Umbilical cord (tissue), 2 donors: ENCODE results near the gene SPDYE6. TPM values are rescaled to one million over a fixed set of nuclear protein-coding genes. Genes with fewer than 3 reads are reported as not detected.
"Not testable (repeated sequence)": the region's sequence is repeated elsewhere in the genome, so short reads cannot be mapped to it uniquely, and the experiment has no call there.

Experiments
- DNase-seq: peaks from one replicate; pipeline ENCODE4 v3.0.0-alpha.2; 2015; ENCODE audit warnings: low spot score
- total RNA-seq: library from RNA; depleted of rRNA; stranded (reverse); fragments of >200 nt; gene quantifications from one replicate; pipeline ENCODE4 v1.2.3, GENCODE V29; 2014; ENCODE audit warnings: low replicate concordance; ENCODE audit not compliant: insufficient read depth

Gene SPDYE6
- total RNA-seq, 1 donor from 2014 or later, result not detected

DNA sequence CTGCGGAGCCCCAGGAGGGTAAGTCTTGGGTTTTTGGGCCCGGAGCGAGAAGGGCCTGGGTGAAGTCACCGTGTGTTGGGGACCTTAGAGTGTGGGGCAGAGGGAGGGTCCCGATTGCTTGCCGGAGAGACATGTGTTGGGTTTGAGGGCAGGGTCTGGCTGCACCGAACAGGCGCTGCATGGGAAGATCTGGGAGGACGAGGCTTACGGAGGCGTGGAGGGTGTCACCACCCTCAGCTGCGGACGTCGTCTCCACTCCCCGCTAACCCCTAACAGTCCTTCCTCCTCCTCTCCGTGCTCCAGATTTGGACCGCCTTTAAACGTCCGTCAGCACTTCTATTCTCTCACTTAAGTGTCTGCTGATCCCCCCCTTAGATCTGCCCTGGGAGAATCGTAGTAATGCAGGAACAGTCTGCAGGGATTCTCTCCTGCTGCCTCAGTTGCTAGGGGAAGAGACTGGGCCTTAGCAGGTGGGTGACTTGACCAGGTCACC lies 8.2 kb upstream of the SPDYE6 start:
- DNase-seq, result not testable (repeated sequence)

DNA sequence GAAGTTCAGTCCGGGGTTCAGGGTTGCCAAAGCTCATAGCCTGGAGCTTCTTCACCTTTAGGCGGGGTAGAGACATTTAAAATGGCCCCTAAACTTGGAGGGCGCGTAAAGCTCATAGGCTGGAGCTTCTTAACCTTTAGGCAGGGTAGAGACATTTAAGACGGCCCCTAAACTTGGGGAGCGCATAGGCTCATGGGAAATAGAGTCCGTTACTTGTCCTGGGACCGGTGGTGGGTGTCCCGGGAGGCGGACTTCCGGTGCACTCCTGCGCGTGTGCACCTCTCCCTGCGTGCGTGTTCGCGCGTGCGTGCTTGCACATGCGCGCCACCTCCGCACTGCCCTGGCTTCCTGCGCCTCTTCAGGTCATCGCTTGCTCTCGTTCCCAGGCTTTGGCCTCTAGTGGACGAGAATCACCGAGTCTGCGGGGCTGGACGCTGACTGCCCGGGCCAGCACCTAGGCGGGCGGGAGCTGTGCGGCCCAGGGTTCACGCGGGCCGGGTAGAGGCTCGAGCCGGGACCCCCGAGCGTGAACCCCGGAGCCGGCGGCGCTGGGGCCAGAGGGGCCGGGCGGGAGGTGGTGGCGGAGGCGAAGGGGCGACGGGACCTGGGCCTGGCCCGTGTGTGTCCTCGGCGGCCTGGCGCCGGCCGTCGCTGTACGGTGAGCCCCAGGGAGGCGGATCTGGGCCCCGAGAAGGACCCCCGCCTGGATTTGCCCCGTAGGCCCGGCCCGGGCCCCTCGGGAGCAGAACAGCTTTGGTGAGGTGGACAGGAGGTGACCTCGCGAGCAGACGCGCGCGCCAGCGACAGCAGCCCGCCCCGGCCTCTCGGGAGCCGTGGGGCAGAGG lies 7.5 kb upstream of the SPDYE6 start:
- DNase-seq, result peak; percentile 100

DNA sequence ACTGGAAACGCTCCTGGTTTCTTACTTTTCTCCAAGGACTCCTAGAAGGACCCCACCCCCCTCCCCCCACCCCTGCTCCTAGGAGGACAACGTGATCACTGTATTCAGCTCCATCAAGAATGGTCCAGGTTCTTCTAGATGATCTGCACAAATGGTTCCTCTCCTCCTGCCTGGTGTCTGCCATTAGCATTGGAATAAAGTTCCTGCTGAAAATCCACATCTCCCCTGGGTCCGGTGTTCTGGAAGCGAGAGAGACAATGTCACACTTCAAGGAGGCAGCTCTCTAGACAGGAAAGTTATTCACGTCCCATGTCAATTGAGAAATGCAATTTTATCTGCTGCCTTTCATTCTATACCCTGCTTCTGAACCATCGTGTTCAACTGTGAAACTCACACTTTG lies 9.3 kb downstream of the SPDYE6 start:
- DNase-seq, result not testable (repeated sequence)

DNA sequence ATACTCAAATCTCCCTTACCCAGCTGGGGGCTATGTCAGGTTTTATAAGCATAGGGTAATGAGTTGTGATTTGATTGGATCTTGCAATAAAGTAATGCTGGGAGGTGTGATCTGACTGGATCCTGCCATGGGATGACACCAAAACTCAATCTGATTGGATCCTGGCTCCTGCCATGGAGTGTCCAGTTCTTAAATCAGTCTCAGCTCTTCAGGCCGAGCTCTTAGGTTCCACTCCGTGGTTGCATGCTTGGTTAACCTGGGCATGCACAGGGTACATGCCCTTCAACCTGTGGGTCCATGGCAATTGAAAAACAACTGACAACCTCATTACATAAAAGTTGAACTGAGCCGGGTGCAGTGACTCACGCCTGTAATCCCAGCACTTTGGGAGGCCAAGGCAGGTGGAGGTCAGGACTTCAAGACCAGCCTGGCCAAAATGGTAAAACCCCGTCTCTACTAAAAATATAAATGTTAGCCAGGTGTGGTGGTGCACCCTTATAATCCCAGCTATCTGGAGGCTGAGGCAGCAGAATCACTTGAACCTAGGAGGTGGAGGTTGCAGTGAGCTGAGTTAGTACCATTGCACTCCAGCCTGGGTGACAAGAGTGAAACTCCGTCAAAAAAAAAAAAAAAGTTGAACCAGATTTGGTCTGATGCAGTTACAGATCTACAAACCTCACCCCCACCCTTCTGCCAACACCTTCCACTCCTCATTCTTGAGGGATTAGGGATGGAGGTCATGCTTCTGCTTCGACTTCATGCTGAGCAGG lies 15.5 kb downstream of the SPDYE6 start:
- not testable (repeated sequence) for DNase-seq

DNA sequence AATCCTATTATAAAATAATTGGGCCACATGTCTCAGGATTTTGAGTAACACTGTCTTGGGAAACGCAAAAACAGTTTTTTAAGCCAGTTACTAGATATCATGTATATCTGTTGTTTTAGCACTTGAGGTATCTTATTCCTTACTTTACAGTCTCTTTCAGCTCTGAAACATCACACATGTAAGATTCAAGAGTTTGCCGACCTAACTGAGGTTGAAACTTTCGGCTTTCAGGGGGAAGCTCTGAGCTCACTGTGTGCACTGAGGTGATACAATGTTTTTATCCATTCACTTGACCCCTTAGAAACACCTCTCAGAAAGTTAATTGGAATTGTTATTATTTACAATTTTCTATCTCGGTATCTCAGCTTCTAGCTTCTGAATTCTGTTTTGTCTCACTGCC lies 18.8 kb downstream of the SPDYE6 start:
- DNase-seq, result not testable (repeated sequence)

DNA sequence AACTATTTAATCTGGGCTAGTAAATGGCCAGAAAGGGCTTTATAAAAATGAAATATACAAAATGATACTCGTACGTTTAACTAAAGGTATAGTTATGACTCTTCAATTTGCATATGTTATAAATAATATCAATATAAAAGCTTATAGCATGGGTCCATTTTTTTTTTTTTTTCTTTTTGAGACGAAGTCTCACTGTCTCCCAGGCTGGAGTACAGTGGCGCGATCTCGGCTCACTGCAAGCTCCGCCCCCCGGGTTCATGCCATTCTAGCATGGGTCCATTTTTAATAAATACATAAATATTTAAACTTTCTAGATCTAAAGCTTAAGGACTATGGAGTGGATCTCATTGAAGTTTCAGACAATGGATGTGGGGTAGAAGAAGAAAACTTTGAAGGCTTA lies 19.2 kb downstream of the SPDYE6 start:
- DNase-seq, result not testable (repeated sequence)

DNA sequence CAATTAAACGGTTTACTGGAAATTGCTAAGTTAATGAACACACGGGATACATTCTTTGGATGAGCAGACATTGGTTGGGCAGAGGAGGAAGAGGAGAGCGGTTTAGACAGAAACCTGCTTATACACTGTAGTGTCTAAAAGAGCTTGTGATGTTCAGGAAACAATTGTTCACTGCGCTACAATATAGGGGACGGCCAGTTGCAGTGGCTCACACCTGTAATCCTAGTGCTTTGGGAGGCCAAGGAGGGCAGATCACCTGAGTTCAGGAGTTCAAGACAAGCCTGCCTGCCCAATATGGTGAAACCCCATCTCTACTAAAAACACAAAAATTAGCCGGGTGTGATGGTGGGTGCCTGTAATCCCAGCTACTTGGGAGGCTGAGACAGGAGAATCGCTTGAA lies 20.7 kb downstream of the SPDYE6 start:
- not testable (repeated sequence) for DNase-seq

DNA sequence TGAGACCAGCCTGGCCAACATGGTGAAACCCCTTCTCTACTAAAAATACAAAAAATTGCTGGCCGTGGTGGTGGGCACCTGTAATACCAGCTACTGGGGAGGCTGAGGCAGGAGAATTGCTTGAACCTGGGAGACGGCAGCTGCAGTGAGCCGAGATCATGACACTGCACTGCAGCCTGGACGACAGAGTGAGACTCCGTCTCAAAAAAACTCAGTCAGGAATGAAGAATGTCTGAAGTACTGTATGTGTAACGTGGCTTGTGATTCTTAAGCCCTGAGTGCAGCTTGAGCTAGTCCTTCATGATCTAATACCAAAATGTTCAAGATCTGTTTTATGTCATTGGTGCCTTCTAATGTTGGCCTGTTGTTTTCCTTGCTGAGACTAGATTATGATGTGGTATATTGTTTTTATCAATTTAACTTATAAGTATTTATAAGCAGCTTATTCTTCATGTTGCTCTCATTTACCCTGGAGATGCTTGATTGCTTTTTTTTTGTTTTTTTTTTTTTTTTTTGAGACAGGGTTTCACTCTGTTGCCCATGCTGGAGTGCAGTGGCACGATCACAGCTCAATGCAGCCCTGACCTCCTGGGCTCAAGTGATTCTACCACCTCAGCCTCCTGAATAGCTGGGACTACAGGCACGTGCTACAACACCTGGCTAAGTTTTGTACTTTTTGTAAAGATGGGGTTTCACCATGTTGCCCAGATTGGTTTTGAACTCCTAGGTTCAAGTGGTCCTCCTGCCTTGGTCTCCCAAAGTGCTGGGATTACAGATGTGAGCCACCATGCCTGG lies 25.4 kb downstream of the SPDYE6 start:
- peak; percentile 26 for DNase-seq

DNA sequence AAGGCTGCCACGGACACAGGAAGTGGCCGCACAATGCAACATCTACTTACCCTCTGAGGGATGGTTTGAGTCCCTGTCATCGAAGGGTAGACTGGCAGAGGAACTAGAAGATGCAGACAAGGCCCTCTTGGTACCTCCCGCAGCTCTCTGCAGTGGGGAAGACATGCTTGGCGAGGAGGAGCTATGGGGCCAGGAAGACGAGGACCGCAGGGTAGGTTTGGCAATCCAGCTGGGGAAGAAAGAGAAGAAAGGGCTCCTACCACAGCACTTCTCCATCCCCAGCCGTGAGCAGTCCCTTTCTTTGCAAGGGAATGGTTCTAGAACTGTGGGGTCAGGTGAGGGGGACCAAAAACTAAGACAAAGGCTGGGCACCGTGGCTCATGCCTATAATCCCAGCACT lies 26.9 kb downstream of the SPDYE6 start:
- not testable (repeated sequence) for DNase-seq

DNA sequence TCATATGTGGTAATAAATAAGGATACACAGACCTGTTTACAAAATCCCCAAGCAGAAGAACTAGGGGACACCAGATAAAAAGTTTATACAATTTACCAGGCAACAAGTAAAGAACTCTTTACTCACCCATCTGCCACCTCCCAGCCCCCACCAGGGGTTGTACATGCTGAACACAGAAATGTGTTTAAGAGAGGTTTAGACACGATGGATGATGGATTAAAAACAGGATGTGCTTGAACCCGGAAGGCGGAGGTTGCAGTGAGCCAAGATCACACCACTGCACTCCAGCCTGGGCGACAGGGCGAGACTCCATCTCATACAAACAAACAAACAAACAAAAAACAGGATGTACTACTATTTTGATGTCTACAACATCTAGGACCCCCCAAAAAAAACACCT lies 27.4 kb downstream of the SPDYE6 start:
- DNase-seq, result not testable (repeated sequence)

DNA sequence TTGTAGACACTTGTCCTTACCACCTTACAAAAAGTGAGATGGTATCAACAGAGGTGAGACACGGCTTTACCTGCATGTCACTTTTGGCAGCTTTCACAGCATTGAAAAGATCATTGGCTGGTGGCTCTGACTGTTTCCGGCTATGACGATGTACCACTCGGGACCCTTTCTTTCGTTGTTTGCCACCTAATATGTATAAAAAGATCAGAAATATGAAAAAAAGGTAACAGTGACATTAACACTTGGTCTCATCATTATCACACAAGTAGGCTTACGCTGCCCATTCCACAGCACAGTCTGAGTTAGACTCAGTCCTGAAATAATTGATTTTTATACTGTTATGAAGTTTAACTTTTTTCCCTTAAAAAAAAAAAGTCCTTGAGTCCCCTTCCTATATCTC lies 29.1 kb downstream of the SPDYE6 start:
- DNase-seq, result not testable (repeated sequence)

DNA sequence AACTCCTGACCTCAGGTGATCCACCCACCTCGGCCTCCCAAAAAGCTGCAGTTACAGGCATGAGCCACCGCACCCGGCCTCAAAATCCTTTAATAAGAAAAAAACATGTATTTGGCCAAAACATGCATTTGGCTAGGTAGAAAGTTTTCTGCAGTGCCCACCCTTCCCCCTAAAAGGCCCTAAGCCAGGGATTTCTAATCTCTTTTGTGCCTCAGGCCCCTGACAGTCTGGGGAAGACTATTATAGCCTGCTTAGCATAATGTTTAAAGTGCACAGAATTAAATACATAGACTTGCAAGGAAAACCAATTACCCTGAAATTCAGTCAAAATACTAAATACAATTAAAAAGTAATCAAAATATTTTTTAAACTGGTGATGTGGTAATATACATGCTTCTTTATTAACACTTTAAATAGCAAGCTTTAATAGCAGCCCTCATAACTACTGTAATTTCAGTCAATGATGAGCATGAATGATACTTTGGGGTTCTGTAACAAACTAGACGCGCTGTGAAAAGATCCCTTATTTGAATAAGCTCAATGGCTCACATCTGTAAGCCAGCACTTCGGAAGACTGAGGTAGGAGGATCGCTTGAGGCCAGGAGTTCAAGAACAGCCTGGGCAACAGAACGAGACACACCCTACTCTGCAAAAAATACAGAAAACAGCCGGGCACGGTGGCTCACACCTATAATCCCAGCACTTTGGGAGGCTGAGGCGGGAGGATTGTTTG lies 29.9 kb downstream of the SPDYE6 start:
- DNase-seq, result no peak

DNA sequence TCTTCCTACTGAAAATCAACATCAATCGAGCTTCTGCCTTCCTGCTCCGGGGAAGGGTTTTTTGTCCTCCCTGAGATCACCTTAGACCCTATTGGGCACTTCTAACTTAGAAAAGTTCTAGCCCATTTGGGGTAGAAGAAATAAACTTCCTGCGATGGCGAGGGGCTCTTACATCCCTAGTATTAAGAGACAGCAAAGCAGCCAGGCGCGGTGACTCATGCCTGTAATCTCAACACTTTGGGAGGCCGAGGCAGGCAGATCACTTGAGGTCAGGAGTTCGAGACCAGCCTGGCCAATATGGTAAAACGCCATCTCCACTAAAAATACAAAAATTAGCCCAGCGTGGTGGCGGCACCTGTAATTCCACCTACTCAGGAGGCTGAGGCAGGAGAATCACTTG lies 31.1 kb downstream of the SPDYE6 start:
- DNase-seq, result not testable (repeated sequence)

DNA sequence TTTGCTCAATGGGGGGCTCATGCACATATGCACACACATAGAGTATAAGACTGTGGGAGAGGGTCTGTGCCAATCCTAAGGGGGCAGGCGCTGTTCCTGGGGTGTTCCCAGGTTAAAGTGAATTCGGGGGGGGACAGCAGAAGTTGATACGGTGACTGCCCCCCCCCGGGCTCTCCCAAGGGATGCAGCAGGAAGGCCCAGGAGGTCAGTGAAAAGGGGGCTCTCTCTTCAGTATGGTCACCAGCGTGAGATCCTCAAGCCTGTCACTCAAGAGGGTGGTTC lies 32.4 kb downstream of the SPDYE6 start:
- DNase-seq, result no peak

DNA sequence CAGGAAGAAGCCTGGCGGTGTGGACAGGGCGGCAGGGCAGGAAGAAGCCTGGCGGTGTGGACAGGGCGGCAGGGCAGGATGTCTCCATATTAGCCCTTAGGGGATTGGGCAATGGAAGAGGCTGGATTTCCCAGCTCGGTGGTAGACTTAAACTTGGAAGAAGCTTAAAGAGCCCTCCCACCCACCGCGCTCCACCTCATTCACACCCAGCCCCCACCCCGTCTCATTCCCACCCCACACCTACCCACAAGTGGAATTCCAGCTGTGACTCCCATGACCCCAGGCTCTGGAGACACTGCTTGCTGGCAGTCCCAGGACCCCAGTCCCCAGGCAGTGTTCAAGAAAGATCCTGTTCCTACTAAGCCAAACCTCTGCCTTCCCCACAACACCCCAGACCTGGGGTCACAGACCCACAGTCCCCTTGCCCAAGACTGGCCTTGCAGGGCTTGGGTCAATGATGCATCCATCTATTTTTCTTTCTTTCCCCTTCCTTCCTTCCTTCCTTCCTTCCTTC lies 34.0 kb downstream of the SPDYE6 start:
- no peak for DNase-seq

DNA sequence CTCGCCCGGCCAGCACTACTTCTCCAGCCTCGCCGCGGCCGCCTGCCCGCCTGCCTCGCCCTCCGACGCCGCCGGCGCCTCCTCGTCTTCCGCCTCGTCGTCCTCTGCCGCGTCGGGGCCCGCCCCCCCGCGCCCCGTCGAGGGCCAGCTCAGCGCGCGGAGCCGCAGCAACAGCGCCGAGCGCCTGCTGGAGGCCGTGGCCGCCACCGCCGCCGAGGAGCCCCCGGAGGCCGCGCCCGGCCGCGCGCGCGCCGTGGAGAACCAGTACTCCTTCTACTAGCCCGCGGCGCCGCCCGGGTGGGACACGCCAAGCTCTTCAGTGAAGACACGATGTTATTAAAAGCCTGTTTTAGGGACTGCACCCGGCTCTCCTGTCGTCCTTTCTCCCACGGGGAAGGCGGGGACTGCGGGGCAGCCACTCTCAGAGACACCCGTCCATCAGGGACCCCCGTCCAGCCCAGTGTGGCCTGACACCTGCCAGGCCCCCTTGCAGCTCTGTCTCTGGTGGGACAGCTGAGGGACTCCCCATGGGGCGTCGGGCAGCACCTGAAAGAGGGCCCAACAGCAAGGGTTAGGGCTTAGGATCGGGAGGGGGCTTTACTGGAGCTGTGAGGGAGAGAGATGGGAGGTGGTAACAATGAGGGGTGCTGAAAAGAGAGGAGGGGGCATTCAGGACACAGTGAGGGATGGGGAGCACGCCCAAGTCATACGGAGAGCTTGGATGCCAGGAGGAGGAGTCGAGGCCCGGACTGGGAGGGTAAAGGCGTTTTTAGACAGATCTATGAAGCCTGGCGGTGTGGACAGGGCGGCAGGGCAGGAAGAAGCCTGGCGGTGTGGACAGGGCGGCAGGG lies 34.7 kb downstream of the SPDYE6 start:
- peak; percentile 21 for DNase-seq

DNA sequence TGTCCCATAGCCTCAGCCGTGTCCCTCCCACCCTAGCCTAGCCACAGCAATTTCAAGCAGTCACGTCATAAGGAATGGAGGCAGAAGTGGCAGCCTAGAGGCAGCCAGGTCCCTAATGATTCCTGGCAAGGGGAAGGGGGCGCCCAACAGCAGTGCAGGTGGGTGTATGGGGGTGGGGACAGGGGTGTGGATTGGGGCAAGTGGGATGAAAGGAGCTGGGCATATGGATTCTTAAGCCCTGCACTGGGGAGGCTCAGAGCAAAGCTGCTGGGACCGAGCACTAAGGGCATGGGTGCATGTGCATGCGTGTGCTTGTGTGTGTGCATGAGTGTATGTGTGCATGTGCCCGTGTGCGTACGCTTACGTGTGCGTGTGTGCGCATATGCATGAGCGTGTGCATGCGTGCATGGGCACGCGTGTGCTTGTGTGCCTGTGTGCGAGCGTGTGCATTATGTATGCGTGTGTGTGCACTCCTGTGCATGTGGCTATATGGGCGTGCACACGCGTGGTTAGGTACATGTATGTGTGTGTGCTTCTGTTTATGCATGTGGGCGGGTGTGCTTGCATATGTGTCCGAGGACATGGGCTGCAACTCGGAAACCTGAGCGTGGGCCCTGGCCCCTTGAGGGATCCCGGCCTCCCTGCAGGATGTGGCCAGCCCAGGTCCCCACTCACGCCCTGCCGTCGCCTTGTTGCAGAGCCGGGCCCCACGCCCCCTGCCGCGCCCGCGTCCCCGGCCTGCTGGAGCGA lies 35.5 kb downstream of the SPDYE6 start:
- DNase-seq, result no peak

DNA sequence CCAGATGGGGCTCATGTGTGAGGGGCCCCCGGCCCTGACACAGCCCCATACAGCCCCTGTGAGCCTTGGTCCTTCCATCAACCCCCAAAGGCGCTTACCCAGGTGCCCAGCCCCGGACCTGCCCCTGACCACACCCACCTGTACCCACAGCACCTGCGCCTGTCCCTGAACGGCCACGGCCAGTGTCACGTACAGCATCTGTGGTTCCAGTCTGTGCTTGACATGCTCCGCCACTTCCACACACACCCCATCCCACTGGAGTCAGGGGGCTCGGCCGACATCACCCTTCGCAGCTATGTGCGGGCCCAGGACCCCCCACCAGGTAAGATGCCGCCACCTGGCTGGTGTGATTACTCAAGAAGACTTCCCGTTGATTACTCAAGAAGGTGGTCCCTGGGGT lies 36.1 kb downstream of the SPDYE6 start:
- no peak for DNase-seq

DNA sequence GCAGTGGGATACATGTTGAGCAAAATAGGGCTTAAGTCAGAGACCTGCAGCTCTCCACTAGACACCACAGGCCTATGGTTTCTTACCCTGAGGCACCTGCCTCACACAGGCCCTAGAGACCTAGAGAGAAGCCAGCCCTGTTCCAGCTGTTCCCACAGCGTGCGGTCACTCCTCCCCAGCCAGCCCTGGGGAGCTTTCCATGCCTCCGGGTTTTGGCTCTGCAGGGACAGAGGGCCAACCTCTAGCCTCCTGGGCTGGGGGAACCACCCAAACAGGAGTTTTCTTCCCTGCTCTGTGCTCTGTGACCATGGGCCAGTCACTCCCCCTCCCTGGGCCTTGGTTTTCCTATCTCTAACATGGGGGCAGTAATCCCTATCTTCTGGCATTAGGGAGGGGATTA lies 36.6 kb downstream of the SPDYE6 start:
- DNase-seq, result no peak
